OCI-M1 (cell line): ENCODE measurements around the gene PAXX.

Experiments
- DNase-seq: peaks from one replicate; lab custom pipeline; 2025; lab: John Stamatoyannopoulos, UW

The PAXX gene

GRCh38 chr9:137018761-137019559 is 26.7 kb downstream of the PAXX start:
- DNase-seq: no peak

GRCh38 chr9:137019891-137020683 is 27.9 kb downstream of the PAXX start:
- no peak for DNase-seq

GRCh38 chr9:137020771-137021567 is 28.7 kb downstream of the PAXX start:
- DNase-seq: no peak

- no peak for DNase-seq
Observed at GRCh38 chr9:137021568-137021978, 29.4 kb downstream of the PAXX start.

- DNase-seq: peak; percentile 82
Observed at GRCh38 chr9:137021979-137022661, 29.9 kb downstream of the PAXX start.

GRCh38 chr9:137022662-137023008 is 30.4 kb downstream of the PAXX start:
- DNase-seq: no peak

GRCh38 chr9:137023157-137023556 is 30.9 kb downstream of the PAXX start:
- DNase-seq: no peak

GRCh38 chr9:137023583-137023991 is 31.4 kb downstream of the PAXX start:
- no peak for DNase-seq

GRCh38 chr9:137025517-137025966 is 33.3 kb downstream of the PAXX start:
- no peak for DNase-seq

GRCh38 chr9:137026384-137026783 is 34.2 kb downstream of the PAXX start:
- DNase-seq: no peak

GRCh38 chr9:137026828-137027227 is 34.6 kb downstream of the PAXX start:
- no peak for DNase-seq

- no peak for DNase-seq
Observed at GRCh38 chr9:137027369-137028262, 35.4 kb downstream of the PAXX start, which contains the start of gene ABCA2. Gene ABCA2, minus strand, starts transcription at chr9:137028237. Its CDS starts 97 bp downstream, at chr9:137028140.

- DNase-seq: peak; percentile 65
Observed at GRCh38 chr9:137028263-137029057, 36.2 kb downstream of the PAXX start.

GRCh38 chr9:137029058-137029936 is 37.1 kb downstream of the PAXX start:
- DNase-seq: peak; percentile 84

- DNase-seq: no peak
Observed at GRCh38 chr9:137030006-137030405, 37.8 kb downstream of the PAXX start.

GRCh38 chr9:137030538-137031527 is 38.6 kb downstream of the PAXX start:
- peak; percentile 18 for DNase-seq

GRCh38 chr9:137031904-137032640 is 39.9 kb downstream of the PAXX start, which contains the start of gene FUT7:
Gene FUT7, minus strand, starts transcription at chr9:137032088. Its CDS starts 97 bp downstream, at chr9:137031991.
- no peak for DNase-seq
